ENCODE data around the gene TMC1. TPM values are rescaled to one million over a fixed set of nuclear protein-coding genes. Genes with fewer than 3 reads are reported as not detected.
"Not testable (repeated sequence)": the region's sequence is repeated elsewhere in the genome, so short reads cannot be mapped to it uniquely, and the experiment has no call there.

Gene TMC1
- total RNA-seq, 1 experiment from 2014 or later: not detected

GRCh38 chr9:72800328-72800994, 279.1 kb downstream of the TMC1 start:
- Histone ChIP-seq H3K9me3 (no peaks in the 10 kb centered on the region), H3K27me3 (no peaks in the 10 kb centered on the region), H3K4me3 (no peak overlapping the region), H3K36me3 (no peaks in the 10 kb centered on the region)
- DNase-seq: no peak

- no peaks in the 10 kb centered on the region for H3K27me3 ChIP-seq
- H3K9me3 ChIP-seq: no peaks in the 10 kb centered on the region
- no peaks in the 10 kb centered on the region for H3K36me3 ChIP-seq
- no peak for DNase-seq
- no peak overlapping the region for H3K4me3 ChIP-seq
These were observed 283.8 kb downstream of the TMC1 start for GRCh38 chr9:72805238-72805637.

- not testable (repeated sequence) for H3K4me3 ChIP-seq, H3K9me3 ChIP-seq, H3K36me3 ChIP-seq, H3K27me3 ChIP-seq, DNase-seq
These were observed 285.0 kb downstream of the TMC1 start for GRCh38 chr9:72806313-72806809.

- H3K4me3 ChIP-seq: no peak overlapping the region
- no peaks in the 10 kb centered on the region for H3K9me3 ChIP-seq
- no peak for DNase-seq
- H3K27me3 ChIP-seq: no peaks in the 10 kb centered on the region
- no peaks in the 10 kb centered on the region for H3K36me3 ChIP-seq
These were observed 286.5 kb downstream of the TMC1 start for GRCh38 chr9:72807765-72808445.

GRCh38 chr9:72808446-72808768, 287.0 kb downstream of the TMC1 start:
- Histone ChIP-seq H3K36me3 (no peaks in the 10 kb centered on the region), H3K27me3 (no peaks in the 10 kb centered on the region), H3K4me3 (no peak overlapping the region), H3K9me3 (no peaks in the 10 kb centered on the region)
- DNase-seq: no peak

- H3K36me3 ChIP-seq: no peaks in the 10 kb centered on the region
- DNase-seq: no peak
- H3K27me3 ChIP-seq: no peaks in the 10 kb centered on the region
- H3K4me3 ChIP-seq: no peak overlapping the region
- no peaks in the 10 kb centered on the region for H3K9me3 ChIP-seq
These were observed 288.2 kb downstream of the TMC1 start for GRCh38 chr9:72809586-72809985.

- H3K36me3 ChIP-seq: no peaks in the 10 kb centered on the region
- no peak overlapping the region for H3K4me3 ChIP-seq
- H3K9me3 ChIP-seq: no peaks in the 10 kb centered on the region
- no peak for DNase-seq
- H3K27me3 ChIP-seq: no peaks in the 10 kb centered on the region
These were observed 291.2 kb downstream of the TMC1 start for GRCh38 chr9:72812559-72813111.

- no peaks in the 10 kb centered on the region for H3K27me3 ChIP-seq
- no peaks in the 10 kb centered on the region for H3K9me3 ChIP-seq
- H3K4me3 ChIP-seq: no peak overlapping the region
- no peaks in the 10 kb centered on the region for H3K36me3 ChIP-seq
- no peak for DNase-seq
These were observed 292.1 kb downstream of the TMC1 start for GRCh38 chr9:72813544-72813943.

- Histone ChIP-seq H3K4me3 (no peak overlapping the region), H3K9me3 (no peaks in the 10 kb centered on the region), H3K36me3 (no peaks in the 10 kb centered on the region), H3K27me3 (no peaks in the 10 kb centered on the region)
- DNase-seq: no peak
These were observed 292.7 kb downstream of the TMC1 start for GRCh38 chr9:72814083-72814597.

- Histone ChIP-seq H3K36me3 (no peaks in the 10 kb centered on the region), H3K27me3 (no peaks in the 10 kb centered on the region), H3K4me3 (no peak overlapping the region), H3K9me3 (no peaks in the 10 kb centered on the region)
- DNase-seq: no peak
These were observed 295.3 kb downstream of the TMC1 start for GRCh38 chr9:72816666-72817065.

GRCh38 chr9:72817413-72817812, 296.0 kb downstream of the TMC1 start:
- DNase-seq: no peak
- Histone ChIP-seq H3K9me3 (no peaks in the 10 kb centered on the region), H3K27me3 (no peaks in the 10 kb centered on the region), H3K36me3 (no peaks in the 10 kb centered on the region), H3K4me3 (no peak overlapping the region)

- no peaks in the 10 kb centered on the region for H3K9me3 ChIP-seq
- DNase-seq: no peak
These were observed 297.0 kb downstream of the TMC1 start for GRCh38 chr9:72818385-72818784.

GRCh38 chr9:72823971-72824370, 302.6 kb downstream of the TMC1 start:
- H3K4me3 ChIP-seq: no peak overlapping the region
- DNase-seq: no peak

More at GRCh38 chr9:72818385-72818784, 297.0 kb downstream of the TMC1 start:
- H3K4me3 ChIP-seq: no peak overlapping the region
- H3K27me3 ChIP-seq: no peaks in the 10 kb centered on the region
- no peaks in the 10 kb centered on the region for H3K36me3 ChIP-seq

GRCh38 chr9:72826996-72827949, 305.9 kb downstream of the TMC1 start:
- Histone ChIP-seq H3K27me3 (no peaks in the 10 kb centered on the region), H3K9me3 (no peaks in the 10 kb centered on the region), H3K36me3 (no peaks in the 10 kb centered on the region), H3K4me3 (no peak overlapping the region)
- no peak for DNase-seq

More at GRCh38 chr9:72823971-72824370, 302.6 kb downstream of the TMC1 start:
- H3K27me3 ChIP-seq: no peaks in the 10 kb centered on the region
- no peaks in the 10 kb centered on the region for H3K36me3 ChIP-seq
- no peaks in the 10 kb centered on the region for H3K9me3 ChIP-seq

- Histone ChIP-seq H3K36me3 (no peaks in the 10 kb centered on the region), H3K4me3 (no peak overlapping the region), H3K9me3 (no peaks in the 10 kb centered on the region), H3K27me3 (no peaks in the 10 kb centered on the region)
- DNase-seq: no peak
These were observed 306.7 kb downstream of the TMC1 start for GRCh38 chr9:72827950-72828731.

GRCh38 chr9:72834994-72835393, 313.6 kb downstream of the TMC1 start:
- Histone ChIP-seq H3K9me3 (no peaks in the 10 kb centered on the region), H3K4me3 (no peak overlapping the region), H3K36me3 (no peaks in the 10 kb centered on the region), H3K27me3 (no peaks in the 10 kb centered on the region)
- no peak for DNase-seq
